GM08714 (cell line): ENCODE data around the gene KCNRG.
A peak's percentile ranks its signal among the peaks of the same experiment; 100 is the strongest.

Experiments used
- H3K4me3 ChIP-seq: fragments of 200-500 bp; sonication (Bioruptor generic); 2 replicates; pipeline ENCODE4 v1.5.1; 2014; ENCODE audit warnings: mild to moderate bottlenecking, low read length, inconsistent platforms
- ZNF274 ChIP-seq: IDR thresholded peaks from 2 replicates; pipeline ENCODE4 v1.6.1; 2012; ENCODE audit warnings: mild to moderate bottlenecking, low read depth, low read length

The KCNRG gene

DNA sequence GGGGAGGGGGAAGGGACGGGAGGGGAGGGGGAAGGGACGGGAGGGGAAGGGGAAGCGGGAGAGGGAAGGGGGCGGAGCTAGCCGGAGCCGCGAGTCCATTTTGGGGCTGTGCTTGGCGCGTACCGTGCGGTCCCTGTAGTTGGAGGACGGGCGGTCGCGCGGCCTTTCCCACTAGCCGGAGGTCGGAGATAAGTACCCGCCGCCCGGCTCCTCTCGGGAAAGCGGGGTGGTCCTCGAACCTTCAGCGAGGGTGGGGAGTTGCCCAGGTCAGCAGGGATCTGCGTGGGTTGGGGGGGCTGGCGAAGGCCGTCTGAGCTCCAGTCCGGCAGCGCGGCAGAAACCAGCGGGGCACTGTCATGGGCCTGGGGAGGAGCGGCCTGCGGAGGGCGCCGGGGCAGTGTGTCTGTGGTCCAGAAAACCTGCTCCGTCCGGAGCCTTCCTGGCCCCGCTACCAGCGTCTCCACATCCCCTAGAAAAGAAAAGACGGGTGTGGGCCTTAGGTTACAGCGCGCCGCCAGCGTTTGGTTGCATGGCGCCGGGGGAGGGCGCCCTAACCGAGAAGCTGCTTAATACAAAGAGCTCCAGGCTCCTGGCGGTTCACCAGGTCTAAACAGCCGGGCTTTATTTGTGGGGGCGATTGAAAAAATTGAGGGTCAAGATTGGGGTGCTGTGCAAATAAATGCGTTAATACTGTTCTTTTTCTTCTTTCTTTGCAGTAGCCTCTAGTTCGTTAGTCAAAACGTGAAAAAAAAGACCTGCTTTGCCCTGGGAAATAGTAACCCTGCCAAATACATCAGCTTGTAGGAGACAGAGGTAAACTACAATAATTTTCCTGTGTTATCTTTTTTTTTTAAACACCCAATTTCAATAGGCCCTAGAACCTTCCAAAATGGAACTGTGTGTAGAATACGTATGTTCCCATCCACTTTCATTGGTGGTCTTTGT lies 18.0 kb upstream of the KCNRG start, which contains the start of gene TRIM13:
Gene TRIM13 (plus strand): TSS at position 92 of the 945 bp plus-strand sequence. CDS start 14,899 bp downstream, outside the sequence.
- peak within 1 kb of the TSS; percentile 71 for H3K4me3 ChIP-seq
- no peak for TF ChIP-seq ZNF274

DNA sequence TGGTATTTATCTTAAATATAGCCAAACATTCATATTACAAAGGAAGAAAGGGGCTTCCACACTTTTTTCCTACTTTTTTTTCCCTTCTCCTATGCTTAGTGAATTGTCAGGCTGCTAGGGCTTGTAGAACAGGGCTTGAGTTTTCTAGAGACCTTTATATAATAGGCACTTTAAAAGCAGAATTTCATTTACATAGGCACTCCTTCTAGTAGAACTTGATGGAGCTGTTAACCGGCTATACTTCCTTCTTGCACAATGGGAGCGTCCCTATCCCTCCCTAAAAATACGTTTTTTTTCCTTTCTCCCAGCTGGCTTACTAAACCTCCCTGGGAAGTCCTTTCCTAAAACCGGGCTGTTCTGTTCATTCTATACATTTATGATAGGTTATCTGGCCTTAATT lies 17.3 kb upstream of the KCNRG start:
- no peak for TF ChIP-seq ZNF274
- H3K4me3 ChIP-seq, result peak overlapping the region; percentile 71

DNA sequence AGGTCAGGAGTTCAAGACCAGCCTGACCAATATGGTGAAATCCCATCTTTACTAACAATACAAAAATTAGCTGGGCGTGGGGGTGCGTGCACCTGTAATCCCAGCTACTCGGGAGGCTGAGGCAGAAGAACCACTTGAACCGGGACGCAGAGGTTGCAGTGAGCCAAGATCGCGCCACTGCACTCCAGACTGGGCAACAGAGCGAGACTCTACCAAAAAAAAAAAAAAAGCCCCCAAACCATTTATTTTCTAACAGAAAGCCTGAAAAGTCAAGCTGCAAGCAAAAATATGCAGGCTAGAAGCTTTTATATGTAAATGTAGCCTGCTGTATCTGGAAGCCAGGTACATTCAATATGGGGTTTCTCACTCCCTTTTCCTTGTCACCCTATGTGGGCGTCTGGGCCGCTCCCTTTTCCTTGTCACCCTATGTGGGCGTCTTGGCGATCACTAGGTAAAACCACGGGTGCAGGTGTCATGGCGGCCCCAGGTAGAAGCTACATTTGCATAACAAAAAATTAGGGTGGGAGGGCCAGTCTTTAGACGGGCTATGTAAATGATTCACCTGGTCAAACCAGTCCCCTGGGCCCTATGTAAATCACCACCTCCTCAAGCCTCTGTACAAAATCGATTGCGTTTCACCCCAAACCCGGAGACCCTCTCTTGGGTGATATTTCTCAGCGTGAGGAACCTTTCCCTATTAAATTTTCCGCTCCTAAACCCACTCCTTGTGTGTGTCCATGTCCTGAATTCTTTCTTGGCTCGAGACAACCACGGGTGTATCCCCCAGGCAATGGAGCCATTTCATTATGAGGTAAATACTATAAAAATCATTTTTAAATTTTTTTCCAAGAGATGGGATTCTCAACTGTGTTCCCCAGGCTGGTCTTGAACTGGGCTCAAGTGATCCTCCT lies 16.3 kb upstream of the KCNRG start:
- TF ChIP-seq ZNF274, result no peak
- H3K4me3 ChIP-seq, result peak overlapping the region; percentile 71

DNA sequence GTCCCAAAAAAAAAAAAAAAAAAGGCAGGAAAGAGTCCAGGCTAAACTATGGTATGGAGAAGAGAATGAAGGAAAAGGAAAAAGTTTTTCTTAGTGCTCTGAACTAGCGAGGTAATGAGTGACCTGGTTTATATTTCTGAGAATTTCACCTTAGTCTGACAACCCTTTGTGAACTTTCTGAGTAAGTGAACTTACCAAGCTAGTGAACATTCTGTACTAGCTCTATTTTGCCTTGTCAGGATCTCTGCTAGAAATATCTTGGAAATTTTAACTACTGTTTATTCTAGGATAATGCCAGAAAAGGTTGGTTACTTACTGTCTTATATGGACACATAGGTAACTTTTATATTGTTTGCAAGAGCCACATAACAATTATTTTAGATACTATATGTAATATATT lies 14.0 kb upstream of the KCNRG start:
- no peak overlapping the region for H3K4me3 ChIP-seq
- TF ChIP-seq ZNF274, result no peak

DNA sequence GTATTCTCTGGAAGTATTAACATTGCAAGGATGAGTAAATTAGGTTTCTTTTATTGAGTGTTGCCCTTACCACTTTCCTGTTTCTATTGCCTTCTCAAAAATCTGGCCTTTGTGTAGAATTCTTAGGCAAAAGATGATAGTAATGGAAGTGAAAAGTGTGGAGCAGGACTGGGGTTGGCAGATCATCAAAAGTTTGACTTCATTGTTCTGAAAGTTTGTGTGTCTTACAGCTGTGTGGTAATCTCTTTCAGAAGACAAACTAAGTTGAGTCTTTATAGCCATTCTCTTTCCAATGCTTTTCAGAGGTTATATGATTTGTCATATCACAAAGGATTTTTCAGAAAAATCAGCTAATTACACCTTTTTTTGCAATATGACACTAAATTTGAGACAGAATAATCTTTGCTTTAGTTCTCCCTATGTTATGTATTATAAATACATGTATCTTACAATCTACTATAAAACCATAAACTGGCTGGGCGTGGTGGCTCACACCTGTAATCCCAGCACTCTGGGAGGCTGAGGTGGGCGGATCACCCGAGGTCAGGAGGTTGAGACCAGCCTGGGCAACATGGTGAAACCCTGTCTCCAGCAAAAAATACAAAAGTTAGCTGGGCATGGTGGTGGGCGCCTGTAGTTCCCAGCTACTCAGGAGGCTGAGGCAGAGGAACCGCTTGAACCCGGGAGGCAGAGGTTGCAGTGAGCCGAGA lies 8.7 kb upstream of the KCNRG start:
- no peak overlapping the region for H3K4me3 ChIP-seq
- TF ChIP-seq ZNF274, result no peak

DNA sequence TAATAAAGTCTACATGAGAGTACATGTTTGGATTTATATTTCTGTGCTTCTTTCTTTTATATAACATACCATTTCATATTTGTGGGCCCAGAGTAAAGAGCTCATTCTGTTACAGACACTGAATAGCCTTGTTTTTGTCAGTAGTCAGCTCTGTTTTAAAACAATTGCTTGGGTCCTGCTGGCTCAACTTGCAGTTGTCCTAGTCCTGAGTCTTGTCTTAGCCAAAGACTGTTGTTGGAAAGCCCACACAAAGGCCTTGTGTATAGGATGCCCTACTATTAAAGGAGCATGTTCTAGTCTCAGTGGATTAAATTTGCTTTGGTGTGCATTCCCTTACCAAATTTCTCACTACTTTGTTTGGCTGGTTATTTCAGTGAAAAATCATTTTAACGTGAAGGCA lies 3.8 kb upstream of the KCNRG start:
- no peak overlapping the region for H3K4me3 ChIP-seq
- no peak for TF ChIP-seq ZNF274

DNA sequence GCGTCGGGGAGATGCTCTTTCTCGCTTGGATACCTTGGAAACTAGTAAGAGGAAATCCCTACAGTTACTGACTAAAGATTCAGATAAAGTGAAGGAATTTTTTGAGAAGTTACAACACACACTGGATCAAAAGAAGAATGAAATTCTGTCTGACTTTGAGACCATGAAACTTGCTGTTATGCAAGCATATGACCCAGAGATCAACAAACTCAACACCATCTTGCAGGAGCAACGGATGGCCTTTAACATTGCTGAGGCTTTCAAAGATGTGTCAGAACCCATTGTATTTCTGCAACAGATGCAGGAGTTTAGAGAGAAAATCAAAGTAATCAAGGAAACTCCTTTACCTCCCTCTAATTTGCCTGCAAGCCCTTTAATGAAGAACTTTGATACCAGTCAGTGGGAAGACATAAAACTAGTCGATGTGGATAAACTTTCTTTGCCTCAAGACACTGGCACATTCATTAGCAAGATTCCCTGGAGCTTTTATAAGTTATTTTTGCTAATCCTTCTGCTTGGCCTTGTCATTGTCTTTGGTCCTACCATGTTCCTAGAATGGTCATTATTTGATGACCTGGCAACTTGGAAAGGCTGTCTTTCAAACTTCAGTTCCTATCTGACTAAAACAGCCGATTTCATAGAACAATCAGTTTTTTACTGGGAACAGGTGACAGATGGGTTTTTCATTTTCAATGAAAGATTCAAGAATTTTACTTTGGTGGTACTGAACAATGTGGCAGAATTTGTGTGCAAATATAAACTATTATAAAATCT lies 2.7 kb upstream of the KCNRG start:
- no peak for TF ChIP-seq ZNF274
- H3K4me3 ChIP-seq, result no peak overlapping the region

DNA sequence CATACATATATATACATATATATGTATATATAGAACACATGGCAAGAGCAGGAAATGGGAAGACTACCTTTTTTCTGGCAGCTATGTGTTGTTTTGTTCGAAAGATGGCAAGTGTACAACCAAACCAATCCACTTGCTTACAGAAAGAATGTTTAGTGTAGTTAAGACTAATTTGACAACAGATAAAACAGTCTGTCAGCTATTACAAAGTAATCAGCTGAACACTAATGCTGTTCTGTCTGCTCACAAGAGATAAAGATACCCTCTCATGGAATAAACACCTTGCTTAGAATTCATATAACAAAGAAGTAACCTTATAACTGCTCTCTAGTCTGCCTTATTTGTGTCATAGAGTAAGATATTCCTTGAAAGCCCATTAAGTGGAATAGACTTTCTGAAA lies 858 bp upstream of the KCNRG start:
- no peak for TF ChIP-seq ZNF274
- no peak overlapping the region for H3K4me3 ChIP-seq

DNA sequence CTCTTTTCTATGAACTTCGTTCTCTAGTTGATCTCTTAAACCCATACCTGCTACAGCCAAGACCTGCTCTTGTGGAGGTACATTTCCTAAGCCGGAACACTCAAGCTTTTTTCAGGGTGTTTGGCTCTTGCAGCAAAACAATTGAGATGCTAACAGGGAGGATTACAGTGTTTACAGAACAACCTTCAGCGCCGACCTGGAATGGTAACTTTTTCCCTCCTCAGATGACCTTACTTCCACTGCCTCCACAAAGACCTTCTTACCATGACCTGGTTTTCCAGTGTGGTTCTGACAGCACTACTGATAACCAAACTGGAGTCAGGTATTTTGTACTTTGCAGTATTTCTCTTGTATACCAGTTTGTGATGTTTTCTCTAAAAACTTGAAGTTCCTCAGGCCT lies 506 bp downstream of the KCNRG start:
- no peak overlapping the region for H3K4me3 ChIP-seq
- no peak for TF ChIP-seq ZNF274

DNA sequence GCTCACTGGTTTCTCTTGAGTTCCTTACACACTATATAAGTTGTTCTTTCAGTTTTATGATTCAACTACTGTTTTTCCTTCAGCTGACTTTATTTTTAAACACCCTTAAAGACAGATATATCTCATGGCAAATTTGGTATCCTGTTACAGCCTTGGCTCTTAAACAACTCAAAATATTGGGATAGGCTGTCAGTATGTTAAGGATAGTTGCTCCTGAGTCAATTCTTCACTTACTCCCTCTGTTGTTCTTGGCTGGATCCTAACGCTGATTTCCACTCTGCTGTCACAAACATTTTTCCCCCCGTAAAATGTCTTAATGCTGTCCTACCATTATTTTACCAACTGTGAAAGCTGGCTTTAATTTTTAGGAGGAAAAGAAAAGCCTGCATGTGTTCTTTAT lies 1.2 kb downstream of the KCNRG start:
- no peak for TF ChIP-seq ZNF274
- H3K4me3 ChIP-seq, result no peak overlapping the region

DNA sequence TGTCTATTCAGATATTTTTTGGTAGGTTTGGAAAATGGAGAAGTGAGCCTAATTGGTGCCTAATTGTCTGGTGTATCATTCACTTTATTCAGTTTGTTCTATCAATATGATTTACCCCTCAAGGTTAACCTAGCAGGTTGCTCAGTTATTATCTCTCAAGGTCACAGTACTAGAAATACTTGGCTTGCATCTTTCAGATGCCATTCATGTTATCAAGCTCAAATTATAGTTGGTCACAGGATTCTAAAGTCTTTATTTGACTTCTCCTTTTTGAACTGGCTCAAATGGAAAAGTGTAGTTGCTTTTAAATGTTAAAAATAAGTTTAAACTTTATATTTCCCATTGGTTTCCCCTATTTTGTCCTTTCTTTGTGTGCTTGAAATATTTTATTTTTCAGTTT lies 2.6 kb downstream of the KCNRG start:
- TF ChIP-seq ZNF274, result no peak
- no peak overlapping the region for H3K4me3 ChIP-seq

DNA sequence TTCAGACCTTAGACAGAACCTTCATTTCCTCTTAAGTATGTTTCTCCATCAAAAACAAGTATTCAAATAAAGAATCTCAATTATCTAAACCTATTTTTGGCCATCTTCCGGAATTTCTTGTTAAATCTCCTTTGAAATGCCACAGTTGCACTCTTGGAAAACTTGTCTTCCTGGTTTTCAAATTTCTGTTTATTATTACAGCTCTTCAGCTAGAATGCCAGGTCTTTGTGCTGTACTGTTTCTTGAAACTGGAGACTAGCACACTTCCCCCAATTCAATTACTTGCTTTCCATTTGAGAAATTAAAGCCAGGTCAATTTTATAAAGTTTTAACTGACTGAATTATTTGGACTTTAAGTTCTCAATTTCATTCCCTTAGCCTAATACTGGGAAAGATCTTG lies 10.2 kb downstream of the KCNRG start:
- H3K4me3 ChIP-seq, result no peak overlapping the region
- TF ChIP-seq ZNF274, result no peak

DNA sequence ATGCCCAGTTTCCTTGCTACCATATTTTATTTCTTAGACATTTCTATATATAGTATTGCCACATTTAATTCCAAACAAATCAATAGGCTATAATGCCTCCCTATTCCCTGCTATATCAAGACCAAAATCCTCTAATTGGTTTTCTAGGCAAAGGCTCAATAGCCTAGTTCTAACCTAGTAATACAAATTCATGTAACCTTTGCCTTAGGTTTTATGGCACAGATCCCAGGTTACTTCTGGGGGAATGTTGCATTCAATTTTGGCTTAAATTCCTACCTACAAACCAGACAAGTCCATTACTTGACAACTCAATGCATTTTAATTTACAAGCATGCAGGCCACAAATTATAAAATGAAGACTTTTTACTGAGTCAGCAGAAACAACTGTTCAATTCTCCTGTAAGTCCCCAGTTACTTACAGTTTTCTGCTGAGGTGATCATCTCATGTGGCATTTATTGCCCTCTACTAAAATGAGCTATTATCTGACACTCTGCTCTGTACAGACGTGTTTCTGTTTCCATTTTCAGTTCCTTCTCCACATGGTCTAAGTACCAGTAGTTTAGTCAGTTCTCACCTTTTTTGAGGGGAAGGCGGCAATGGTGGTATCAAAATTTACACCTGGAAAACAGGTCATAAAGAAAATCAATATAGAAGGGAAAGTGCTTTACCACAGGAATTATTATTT lies 11.7 kb downstream of the KCNRG start:
- no peak for TF ChIP-seq ZNF274
- H3K4me3 ChIP-seq, result no peak overlapping the region
